Testis (tissue), 3 donors: ENCODE data around the gene ARHGEF28. TPM values are rescaled to one million over a fixed set of nuclear protein-coding genes. Genes with fewer than 3 reads are reported as not detected.

Experiments used
- DNase-seq: peaks from one replicate; pipeline ENCODE4 v3.0.0-alpha.2; 2019
- H3K27ac ChIP-seq, 2 donors: fragments of 200-600 bp; sonication (generic); one replicate each; pipeline ENCODE4 v1.5.1; 2019
- H3K27me3 ChIP-seq: fragments of 200-600 bp; sonication (generic); one replicate; pipeline ENCODE4 v1.5.1; 2019
- H3K36me3 ChIP-seq: fragments of 200-600 bp; sonication (generic); one replicate; pipeline ENCODE4 v1.5.1; 2017; ENCODE audit warnings: low read depth; ENCODE audit errors: missing control alignments
- H3K4me1 ChIP-seq: fragments of 200-600 bp; sonication (generic); one replicate; pipeline ENCODE4 v1.5.1; 2019
- H3K4me3 ChIP-seq, 2 donors: fragments of 200-600 bp; sonication (generic); one replicate each; pipeline ENCODE4 v1.5.1; 2017 to 2019
- H3K9me3 ChIP-seq: fragments of 200-600 bp; sonication (generic); one replicate; pipeline ENCODE4 v1.5.1; 2017
- CTCF ChIP-seq, 3 experiments: fragments of 450-650 bp in 2 of 3; fragments of 200-600 bp in 1 of 3; sonication (generic) in 1 of 3; IDR thresholded peaks; one replicate each; pipeline ENCODE4 v1.5.1; 2016 to 2019; ENCODE audit warnings: antibody characterized with exemption in 3 of 3, mild to moderate bottlenecking in 2 of 3, moderate library complexity in 1 of 3
- POLR2A ChIP-seq: fragments of 450-650 bp; IDR thresholded peaks from one replicate; pipeline ENCODE4 v1.6.1; 2017; ENCODE audit warnings: antibody characterized with exemption, mild to moderate bottlenecking, moderate library complexity
- WGBS, 2 donors: methylation state at CpG; one replicate each; pipeline ENCODE4 v1.1.5; 2018; 5-methylcytosine and 5-hydroxymethylcytosine counted together
- intact Hi-C: fragments of 100-400 bp; cut with DNase I; formaldehyde crosslinking; loops from one replicate; pipeline ENCODE4 v1.15.1; 2023; ENCODE audit warnings: low total_unique reads
- polyA plus RNA-seq: library from polyadenylated mRNA; stranded (reverse); fragments of 350-450 nt; fragmentation: Illumina TruSeq; extraction: RNeasy Lipid Tissue Mini Kit (QIAGEN cat#74804); gene quantifications from one replicate; pipeline ENCODE4 v1.2.3, GENCODE V29; 2014; ENCODE audit warnings: low read depth, low replicate concordance; ENCODE audit not compliant: insufficient read depth
- total RNA-seq, 2 donors: library from RNA; depleted of rRNA; stranded (reverse); fragments of >200 nt; gene quantifications; one replicate each; pipeline ENCODE4 v1.2.3, GENCODE V29; 2016

ARHGEF28 gene
- total and polyA plus RNA-seq, 3 donors from 2014 or later, result 3.9 to 8.7 (median 8.0) TPM

- 86 to 87% methylated on average over 7 of the region's 7 CpGs for WGBS, 2 donors
- H3K4me3 ChIP-seq, result no peak overlapping the region
- intact Hi-C loops, result no loop called here
- no peaks in the 10 kb centered on the region for H3K9me3 ChIP-seq
- DNase-seq, result no peak
- no peak overlapping the region for H3K27ac ChIP-seq
- H3K36me3 ChIP-seq, result no peaks in the 10 kb centered on the region
- H3K27me3 ChIP-seq, result no peaks in the 10 kb centered on the region
- no peak for TF ChIP-seq POLR2A
- no peak for TF ChIP-seq CTCF (IDR thresholded peaks at IDR 0.05)
- no peaks in the 10 kb centered on the region for H3K4me1 ChIP-seq
These were observed 58.7 kb downstream of the ARHGEF28 start for GRCh38 chr5:73684691-73685090.

- Histone ChIP-seq H3K27me3 (no peaks in the 10 kb centered on the region), H3K27ac (no peak overlapping the region), H3K4me3 (no peak overlapping the region), H3K9me3 (no peaks in the 10 kb centered on the region), H3K36me3 (no peaks in the 10 kb centered on the region), H3K4me1 (no peaks in the 10 kb centered on the region)
- intact Hi-C loops, result no loop called here
- WGBS, 2 donors, result 65 to 74% methylated on average over 1 of the region's 1 CpG
- no peak for TF ChIP-seq CTCF (IDR thresholded peaks at IDR 0.05)
- TF ChIP-seq POLR2A, result no peak
- DNase-seq, result no peak
These were observed 60.9 kb downstream of the ARHGEF28 start for GRCh38 chr5:73686912-73687311.

- DNase-seq, result no peak
- TF ChIP-seq POLR2A (no peak), CTCF (IDR thresholded peaks at IDR 0.05) (no peak)
- H3K4me1 ChIP-seq, result no peaks in the 10 kb centered on the region
- H3K9me3 ChIP-seq, result no peaks in the 10 kb centered on the region
- no peaks in the 10 kb centered on the region for H3K27me3 ChIP-seq
- H3K36me3 ChIP-seq, result no peaks in the 10 kb centered on the region
- no peak overlapping the region for H3K27ac ChIP-seq
- intact Hi-C loops, result no loop called here
- no peak overlapping the region for H3K4me3 ChIP-seq
- WGBS, 2 donors, result 87 to 98% methylated on average over 1 of the region's 1 CpG
These were observed 61.4 kb downstream of the ARHGEF28 start for GRCh38 chr5:73687357-73687756.

GRCh38 chr5:73690015-73690414 lies 64.0 kb downstream of the ARHGEF28 start:
- peaks cover 7% of the 10 kb centered on the region for H3K4me1 ChIP-seq
- WGBS, 2 donors, result 43 to 47% methylated on average over 3 of the region's 3 CpGs
- intact Hi-C loops, result no loop called here
- H3K27me3 ChIP-seq, result no peaks in the 10 kb centered on the region
- H3K36me3 ChIP-seq, result no peaks in the 10 kb centered on the region
- H3K4me3 ChIP-seq, result no peak overlapping the region
- no peak for TF ChIP-seq CTCF (IDR thresholded peaks at IDR 0.05)
- no peak for TF ChIP-seq POLR2A
- H3K27ac ChIP-seq, result no peak overlapping the region
- H3K9me3 ChIP-seq, result no peaks in the 10 kb centered on the region
- DNase-seq, result no peak

DNA sequence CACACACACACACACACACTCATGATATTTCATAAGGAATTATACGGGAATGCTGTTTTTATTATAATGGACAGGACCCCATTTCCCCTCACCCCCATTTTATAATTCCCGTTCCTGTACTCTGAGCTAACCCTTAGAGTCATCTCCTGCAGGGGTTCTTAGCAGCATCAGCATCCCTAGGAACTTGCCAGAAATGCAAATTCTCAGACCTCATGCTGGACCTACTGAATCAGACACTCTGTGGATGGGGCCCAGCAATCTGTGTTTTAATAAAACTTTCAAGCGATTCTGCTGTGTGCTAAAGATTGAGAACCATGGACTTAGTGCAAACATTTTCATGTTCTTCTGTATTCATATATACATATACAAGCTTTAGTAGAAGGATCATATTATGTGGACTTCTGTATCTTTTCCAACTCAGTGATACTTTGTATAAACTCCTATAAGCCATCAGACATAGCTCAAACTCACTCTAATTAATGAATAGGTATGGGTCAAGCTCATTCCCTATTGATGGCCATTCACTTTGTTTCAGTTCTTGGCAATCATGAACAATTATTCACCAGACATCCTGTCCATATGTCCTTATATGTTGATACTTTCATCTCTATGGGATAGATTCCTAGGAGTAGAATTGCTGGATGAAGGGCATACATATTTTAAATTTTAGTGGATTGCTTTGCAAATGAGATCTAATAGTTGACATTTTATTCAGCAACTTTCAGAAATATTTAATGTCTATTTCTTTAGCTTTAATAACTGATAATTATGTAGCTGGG lies 65.5 kb downstream of the ARHGEF28 start:
- Histone ChIP-seq H3K36me3 (no peaks in the 10 kb centered on the region), H3K27me3 (no peaks in the 10 kb centered on the region), H3K27ac (no peak overlapping the region), H3K4me3 (no peak overlapping the region), H3K9me3 (no peaks in the 10 kb centered on the region), H3K4me1 (peaks cover 7% of the 10 kb centered on the region)
- 74 to 91% methylated on average over 3 of the region's 3 CpGs for WGBS, 2 donors
- no peak for DNase-seq
- intact Hi-C loops, result no loop called here
- TF ChIP-seq POLR2A (no peak), CTCF (IDR thresholded peaks at IDR 0.05) (no peak)
